Karpas-422 (cell line): ENCODE data around the gene MS4A6A. TPM values are rescaled to one million over a fixed set of nuclear protein-coding genes. Genes with fewer than 3 reads are reported as not detected.
"Not testable (repeated sequence)": the region's sequence is repeated elsewhere in the genome, so short reads cannot be mapped to it uniquely, and the experiment has no call there.

Source experiments
- DNase-seq: peaks from one replicate; pipeline ENCODE4 v3.0.0-alpha.2; 2015
- H2AFZ ChIP-seq: fragments of 200-600 bp; sonication (generic); 2 replicates; pipeline ENCODE4 v1.6.1; 2014; ENCODE audit warnings: antibody characterized with exemption, low read length, mixed read lengths
- H3K27ac ChIP-seq: fragments of 200-600 bp; sonication (generic); 2 replicates; pipeline ENCODE4 v1.5.1; 2014; ENCODE audit warnings: mild to moderate bottlenecking, low read length, moderate library complexity
- H3K27me3 ChIP-seq: fragments of 200-600 bp; sonication (generic); 2 replicates; pipeline ENCODE4 v1.6.1; 2014; ENCODE audit warnings: low read length, mixed read lengths
- H3K36me3 ChIP-seq: fragments of 200-600 bp; sonication (generic); 2 replicates; pipeline ENCODE4 v1.6.1; 2014; ENCODE audit warnings: low read length, mixed read lengths; ENCODE audit not compliant: insufficient read depth
- H3K4me1 ChIP-seq: fragments of 200-600 bp; sonication (generic); 2 replicates; pipeline ENCODE4 v1.6.1; 2014; ENCODE audit warnings: mild to moderate bottlenecking, low read length, mixed read lengths
- H3K4me2 ChIP-seq: fragments of 200-600 bp; sonication (generic); 2 replicates; pipeline ENCODE4 v1.6.1; 2014; ENCODE audit warnings: low read length, low read depth, mild to moderate bottlenecking; ENCODE audit not compliant: poor library complexity, severe bottlenecking
- H3K4me3 ChIP-seq: fragments of 200-600 bp; sonication (generic); 2 replicates; pipeline ENCODE4 v1.5.1; 2014; ENCODE audit warnings: mild to moderate bottlenecking, antibody characterized with exemption, low read length, mixed read lengths
- H3K79me2 ChIP-seq: fragments of 200-600 bp; sonication (generic); 2 replicates; pipeline ENCODE4 v1.6.1; 2014; ENCODE audit warnings: mild to moderate bottlenecking, low read length, mixed read lengths
- H3K9ac ChIP-seq: fragments of 200-600 bp; sonication (generic); 2 replicates; pipeline ENCODE4 v1.6.0; 2014; ENCODE audit warnings: low read length
- H3K9me2 ChIP-seq: fragments of 200-600 bp; sonication (generic), shearing (Covaris generic); replicated peaks from 2 replicates; pipeline ENCODE4 v1.6.0; 2014; ENCODE audit warnings: mild to moderate bottlenecking, low read length, moderate library complexity; ENCODE audit not compliant: insufficient read depth
- H3K9me3 ChIP-seq: fragments of 300-700, 200-600 bp; sonication (generic); 2 replicates; pipeline ENCODE4 v1.6.1; 2014; ENCODE audit warnings: low read length, mixed read lengths
- H4K20me1 ChIP-seq: fragments of 200-600 bp; sonication (generic); 2 replicates; pipeline ENCODE4 v1.6.1; 2014; ENCODE audit warnings: mild to moderate bottlenecking, antibody characterized with exemption, low read length, low read depth; ENCODE audit not compliant: insufficient read depth
- total RNA-seq: library from RNA; depleted of rRNA; stranded (reverse); fragments of >200 nt; shearing (Covaris generic); gene quantifications from 2 replicates; pipeline ENCODE4 v1.2.3, GENCODE V29; 2014; ENCODE audit warnings: low replicate concordance

MS4A6A gene
- total RNA-seq, 1 experiment from 2014 or later: not detected

DNA sequence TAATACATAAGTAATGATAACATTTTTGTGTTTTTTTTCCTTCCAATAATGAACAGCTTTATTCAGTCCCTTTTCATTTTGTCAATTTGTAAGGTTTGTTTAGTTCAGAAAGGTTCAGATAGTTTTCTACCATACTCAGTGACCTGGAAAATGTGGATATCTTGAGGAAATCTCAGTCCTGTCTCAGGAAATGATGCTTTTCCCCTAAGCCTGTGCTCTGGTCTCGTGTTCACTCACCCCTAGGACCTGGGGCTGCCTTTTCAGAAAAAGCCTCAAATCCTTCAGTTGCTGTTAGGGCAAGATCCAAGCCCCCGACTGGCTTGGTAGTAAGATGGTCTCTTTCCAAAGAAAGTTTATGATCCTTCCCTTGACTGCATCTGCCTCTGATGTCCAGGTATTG lies 21.8 kb downstream of the MS4A6A start:
- no peaks in the 10 kb centered on the region for H3K4me1 ChIP-seq
- H3K4me3 ChIP-seq: no peak overlapping the region
- H2AFZ ChIP-seq: no peak overlapping the region
- H3K79me2 ChIP-seq: no peaks in the 10 kb centered on the region
- no peak for DNase-seq
- no peaks in the 10 kb centered on the region for H3K9me3 ChIP-seq
- no peak overlapping the region for H3K4me2 ChIP-seq
- no peak overlapping the region for H3K9ac ChIP-seq
- H3K9me2 ChIP-seq: no peaks in the 10 kb centered on the region
- H3K27me3 ChIP-seq: no peaks in the 10 kb centered on the region
- no peaks in the 10 kb centered on the region for H4K20me1 ChIP-seq
- H3K36me3 ChIP-seq: no peaks in the 10 kb centered on the region
- no peak overlapping the region for H3K27ac ChIP-seq

DNA sequence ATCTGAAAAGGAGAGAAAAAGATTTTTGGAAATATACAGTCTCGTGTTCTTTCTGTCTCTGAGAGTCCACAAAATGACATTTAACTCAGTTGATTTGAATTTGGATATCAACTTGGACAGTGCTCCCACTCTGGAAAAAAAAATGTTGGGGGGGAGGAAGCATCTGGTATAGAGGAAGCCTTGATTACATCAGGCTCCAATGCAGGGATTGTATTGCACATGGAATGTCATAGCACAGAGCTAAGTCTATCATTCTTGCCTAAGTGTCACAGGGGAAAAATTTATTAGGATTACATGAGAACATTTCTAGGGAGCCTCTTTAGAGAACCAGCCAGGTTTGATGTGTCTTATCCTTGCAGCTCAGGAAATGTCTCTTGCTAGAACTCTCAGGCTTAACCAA lies 23.0 kb downstream of the MS4A6A start:
- Histone ChIP-seq H3K4me2 (no peak overlapping the region), H3K27ac (no peak overlapping the region), H3K4me3 (no peak overlapping the region), H3K4me1 (no peaks in the 10 kb centered on the region), H4K20me1 (no peaks in the 10 kb centered on the region), H3K9me3 (no peaks in the 10 kb centered on the region), H3K9me2 (no peaks in the 10 kb centered on the region), H3K36me3 (no peaks in the 10 kb centered on the region), H3K79me2 (no peaks in the 10 kb centered on the region), H3K9ac (no peak overlapping the region), H2AFZ (no peak overlapping the region), H3K27me3 (no peaks in the 10 kb centered on the region)
- DNase-seq: no peak

DNA sequence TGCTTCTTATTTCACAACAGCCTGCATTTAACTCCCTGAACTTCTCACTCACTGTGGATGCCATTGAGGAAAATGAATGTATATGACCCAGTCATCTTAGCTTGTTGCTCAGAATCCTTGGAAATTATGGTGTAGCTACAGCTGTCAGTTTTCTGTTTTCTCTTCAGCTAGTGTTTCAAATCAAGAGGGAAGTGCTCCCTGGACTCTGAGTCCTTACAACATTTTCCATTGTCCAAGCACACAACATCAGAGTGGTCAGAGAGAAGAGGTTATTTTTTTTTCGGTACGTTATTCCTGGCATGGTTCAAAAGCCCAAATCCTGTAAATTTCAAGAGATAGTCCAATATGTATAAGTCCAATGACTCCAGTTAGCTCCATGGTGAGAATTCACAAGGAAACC lies 23.6 kb downstream of the MS4A6A start:
- no peaks in the 10 kb centered on the region for H3K36me3 ChIP-seq
- H3K79me2 ChIP-seq: no peaks in the 10 kb centered on the region
- no peaks in the 10 kb centered on the region for H3K9me2 ChIP-seq
- H3K4me2 ChIP-seq: no peak overlapping the region
- H3K4me1 ChIP-seq: no peaks in the 10 kb centered on the region
- H3K27ac ChIP-seq: no peak overlapping the region
- H3K27me3 ChIP-seq: no peaks in the 10 kb centered on the region
- no peak for DNase-seq
- H3K9ac ChIP-seq: no peak overlapping the region
- H2AFZ ChIP-seq: no peak overlapping the region
- no peaks in the 10 kb centered on the region for H4K20me1 ChIP-seq
- no peaks in the 10 kb centered on the region for H3K9me3 ChIP-seq
- no peak overlapping the region for H3K4me3 ChIP-seq

DNA sequence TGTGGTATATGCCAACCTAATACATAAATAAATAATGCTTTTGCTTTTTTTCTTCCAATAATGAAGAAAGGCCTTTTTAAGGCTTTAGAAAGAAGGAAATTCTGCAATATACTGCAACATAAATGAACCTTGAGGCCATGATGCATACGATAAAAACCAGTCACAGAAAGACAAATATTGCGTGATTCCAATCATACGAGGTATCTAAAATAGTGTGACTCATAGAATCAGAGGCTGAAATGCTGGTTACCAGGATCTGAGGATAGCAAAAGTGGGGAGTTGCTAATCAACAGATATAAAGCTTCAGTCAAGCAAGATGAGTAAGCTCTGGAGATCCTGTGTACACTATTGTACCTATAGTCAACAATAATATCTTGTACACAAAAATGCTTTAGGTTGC lies 24.2 kb downstream of the MS4A6A start:
- no peaks in the 10 kb centered on the region for H3K9me2 ChIP-seq
- H3K27me3 ChIP-seq: no peaks in the 10 kb centered on the region
- H2AFZ ChIP-seq: no peak overlapping the region
- no peak overlapping the region for H3K4me3 ChIP-seq
- H3K9ac ChIP-seq: no peak overlapping the region
- H4K20me1 ChIP-seq: no peaks in the 10 kb centered on the region
- H3K9me3 ChIP-seq: no peaks in the 10 kb centered on the region
- H3K79me2 ChIP-seq: no peaks in the 10 kb centered on the region
- no peak overlapping the region for H3K4me2 ChIP-seq
- H3K27ac ChIP-seq: no peak overlapping the region
- H3K36me3 ChIP-seq: no peaks in the 10 kb centered on the region
- DNase-seq: no peak
- no peaks in the 10 kb centered on the region for H3K4me1 ChIP-seq

DNA sequence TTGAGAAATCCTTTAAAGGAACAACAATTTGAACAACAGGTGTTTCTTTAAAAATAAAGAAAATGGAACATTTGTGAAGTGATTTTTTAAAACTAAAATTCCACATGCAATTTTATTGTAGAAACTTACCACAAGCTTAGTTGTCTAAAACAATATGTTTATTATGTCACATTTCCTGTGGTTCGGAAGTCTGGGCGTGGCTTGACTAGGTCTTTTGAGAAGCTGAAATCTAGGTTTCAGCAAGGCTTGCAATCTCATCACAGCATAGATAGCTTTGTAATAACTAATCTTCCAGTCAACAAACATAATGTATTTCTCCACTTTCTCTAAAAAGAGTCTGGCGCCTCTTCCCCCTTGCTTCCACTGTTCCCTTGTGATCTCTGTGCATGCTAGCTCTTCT lies 27.0 kb downstream of the MS4A6A start:
- Histone ChIP-seq H3K9me2 (no peaks in the 10 kb centered on the region), H3K4me2 (no peak overlapping the region), H4K20me1 (no peaks in the 10 kb centered on the region), H3K36me3 (no peaks in the 10 kb centered on the region), H3K4me1 (no peaks in the 10 kb centered on the region), H3K9me3 (no peaks in the 10 kb centered on the region), H3K79me2 (no peaks in the 10 kb centered on the region), H3K27ac (no peak overlapping the region), H3K27me3 (no peaks in the 10 kb centered on the region), H3K4me3 (no peak overlapping the region), H2AFZ (no peak overlapping the region), H3K9ac (no peak overlapping the region)
- DNase-seq: no peak

DNA sequence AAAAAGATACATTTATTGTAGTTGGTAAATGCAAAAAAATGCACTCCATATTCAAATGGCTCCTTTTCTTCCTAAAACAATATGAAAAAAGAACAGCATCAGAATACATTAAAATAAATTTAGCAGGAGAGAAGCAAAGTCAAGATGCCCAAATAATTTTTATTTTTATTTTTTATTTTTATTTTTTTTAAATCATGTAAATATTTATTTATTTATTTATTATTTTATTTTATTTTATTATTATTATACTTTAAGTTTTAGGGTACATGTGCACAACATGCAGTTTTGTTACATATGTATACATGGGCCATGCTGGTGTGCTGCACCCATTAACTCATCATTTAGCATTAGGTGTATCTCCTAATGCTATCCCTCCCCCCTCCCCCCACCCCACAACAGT lies 30.2 kb downstream of the MS4A6A start:
- H3K4me3 ChIP-seq, H3K79me2 ChIP-seq, H3K9ac ChIP-seq, H3K9me3 ChIP-seq, H3K27me3 ChIP-seq, DNase-seq, H3K9me2 ChIP-seq, H2AFZ ChIP-seq, H3K4me1 ChIP-seq, H3K27ac ChIP-seq, H4K20me1 ChIP-seq, H3K4me2 ChIP-seq, H3K36me3 ChIP-seq: not testable (repeated sequence)

DNA sequence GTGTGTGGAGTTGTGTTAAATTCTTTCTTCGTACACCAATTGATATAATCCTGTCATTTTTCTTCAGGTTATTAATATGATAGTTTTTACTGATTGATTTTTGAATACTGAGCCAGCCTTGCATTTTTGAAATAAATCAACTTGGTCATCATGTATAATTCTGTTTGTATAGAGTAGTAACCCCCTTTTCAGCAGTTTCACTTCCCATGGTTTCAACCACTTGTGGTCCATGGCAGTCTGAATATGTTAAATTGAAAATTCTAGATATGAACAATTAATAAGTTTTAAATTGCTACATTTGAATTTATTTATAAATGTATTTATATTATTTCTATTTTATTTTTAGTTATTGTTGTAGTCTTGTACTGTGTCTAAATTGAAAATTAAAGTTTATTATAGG lies 32.6 kb downstream of the MS4A6A start:
- Histone ChIP-seq H3K9me2 (no peaks in the 10 kb centered on the region), H3K9ac (no peak overlapping the region)

DNA sequence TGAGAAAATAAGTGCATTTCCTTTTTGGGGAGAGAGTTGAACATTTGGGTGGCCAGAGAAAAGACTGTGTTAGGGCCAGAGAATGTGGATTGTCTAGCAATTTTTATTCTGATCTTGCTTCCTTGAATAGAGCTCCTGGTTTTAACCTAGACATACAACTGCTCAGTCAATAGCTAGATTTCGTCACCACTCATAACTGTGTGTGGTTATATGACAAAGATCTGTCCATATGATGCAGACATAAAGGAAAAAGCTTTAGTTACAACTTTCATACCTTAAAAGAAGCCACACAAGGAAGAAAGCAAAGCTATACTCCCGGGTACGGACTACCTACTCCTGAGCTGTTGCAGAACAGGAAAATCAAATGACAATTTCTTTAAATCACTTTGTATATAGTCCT lies 37.2 kb downstream of the MS4A6A start:
- Histone ChIP-seq H3K27me3 (no peaks in the 10 kb centered on the region), H3K27ac (no peak overlapping the region), H3K9ac (no peak overlapping the region), H3K79me2 (no peaks in the 10 kb centered on the region), H3K4me3 (no peak overlapping the region), H3K9me3 (no peaks in the 10 kb centered on the region), H4K20me1 (no peaks in the 10 kb centered on the region), H3K4me1 (no peaks in the 10 kb centered on the region), H2AFZ (no peak overlapping the region), H3K9me2 (no peaks in the 10 kb centered on the region), H3K4me2 (no peak overlapping the region), H3K36me3 (no peaks in the 10 kb centered on the region)
- no peak for DNase-seq

More for the DNA sequence above, 32.6 kb downstream of the MS4A6A start:
- H2AFZ ChIP-seq: no peak overlapping the region
- H3K79me2 ChIP-seq: no peaks in the 10 kb centered on the region
- H3K4me1 ChIP-seq: no peaks in the 10 kb centered on the region
- H3K9me3 ChIP-seq: no peaks in the 10 kb centered on the region
- H4K20me1 ChIP-seq: no peaks in the 10 kb centered on the region
- no peak overlapping the region for H3K27ac ChIP-seq
- no peaks in the 10 kb centered on the region for H3K27me3 ChIP-seq
- no peak for DNase-seq
- H3K4me3 ChIP-seq: no peak overlapping the region
- no peaks in the 10 kb centered on the region for H3K36me3 ChIP-seq
- H3K4me2 ChIP-seq: no peak overlapping the region

DNA sequence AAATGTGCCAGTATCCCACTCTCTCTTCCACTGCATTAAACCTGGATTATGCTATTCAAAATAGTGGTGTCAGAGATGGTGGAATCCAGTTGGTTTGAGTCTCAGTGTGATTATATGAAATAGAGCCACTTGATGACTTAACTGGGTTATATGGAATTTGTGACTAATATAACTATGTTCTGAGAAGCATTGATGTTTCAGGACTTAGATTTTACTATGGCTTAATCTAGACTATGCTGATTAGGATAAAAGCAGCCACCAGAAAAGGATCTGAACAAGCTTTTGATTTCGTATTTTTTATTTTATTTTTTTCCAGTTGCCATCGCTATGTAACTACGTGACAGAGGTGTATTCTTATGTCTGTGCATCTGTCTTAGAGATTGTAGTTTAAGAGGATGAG lies 39.1 kb downstream of the MS4A6A start:
- Histone ChIP-seq H3K9me3 (no peaks in the 10 kb centered on the region), H2AFZ (no peak overlapping the region), H3K27me3 (no peaks in the 10 kb centered on the region), H3K4me2 (no peak overlapping the region), H3K4me1 (no peaks in the 10 kb centered on the region), H3K36me3 (no peaks in the 10 kb centered on the region), H3K27ac (no peak overlapping the region), H3K4me3 (no peak overlapping the region), H4K20me1 (no peaks in the 10 kb centered on the region), H3K9me2 (no peaks in the 10 kb centered on the region), H3K79me2 (no peaks in the 10 kb centered on the region), H3K9ac (no peak overlapping the region)
- no peak for DNase-seq
